Activated CD4-positive, CD25-positive, alpha-beta regulatory T cell treated with anti-CD3 and anti-CD28 coated beads, Interleukin-2, amount 50 U/mL, for 24 hours (primary cell): ENCODE results near the gene HHAT.

ENCODE experiments used
- ATAC-seq, 2 donors: fragments of 150-1000 bp; cut with Tn5 transposase; one replicate each; pipeline ENCODE4 v1.10.0; 2021; ENCODE audit warnings: mild to moderate bottlenecking in 1 of 2, moderate library complexity in 1 of 2

Gene HHAT

GRCh38 chr1:210496063-210496462 is 167.4 kb downstream of the HHAT start:
- no peak for ATAC-seq

- ATAC-seq: no peak
These were observed 171.3 kb downstream of the HHAT start for GRCh38 chr1:210499956-210500355.

- ATAC-seq: no peak
These were observed 172.1 kb downstream of the HHAT start for GRCh38 chr1:210500831-210501230.

- no peak for ATAC-seq
These were observed 175.6 kb downstream of the HHAT start for GRCh38 chr1:210504286-210504685.

GRCh38 chr1:210505601-210506496 is 177.1 kb downstream of the HHAT start:
- no peak for ATAC-seq

- no peak for ATAC-seq
These were observed 178.0 kb downstream of the HHAT start for GRCh38 chr1:210506689-210507088.

- ATAC-seq: no peak
These were observed 187.5 kb downstream of the HHAT start for GRCh38 chr1:210516092-210516656.

GRCh38 chr1:210516697-210517459 is 188.2 kb downstream of the HHAT start:
- ATAC-seq: no peak

- ATAC-seq: no peak
These were observed 195.1 kb downstream of the HHAT start for GRCh38 chr1:210523830-210524229.

- ATAC-seq: no peak
These were observed 197.2 kb downstream of the HHAT start for GRCh38 chr1:210525716-210526454.

GRCh38 chr1:210527091-210527490 is 198.4 kb downstream of the HHAT start:
- no peak for ATAC-seq

- no peak for ATAC-seq
These were observed 202.9 kb downstream of the HHAT start for GRCh38 chr1:210531475-210532222.

GRCh38 chr1:210532223-210532598 is 203.5 kb downstream of the HHAT start:
- ATAC-seq: no peak

GRCh38 chr1:210535761-210536160 is 207.1 kb downstream of the HHAT start:
- ATAC-seq: no peak

GRCh38 chr1:210536254-210536961 is 207.7 kb downstream of the HHAT start:
- ATAC-seq: no peak

- ATAC-seq: no peak
These were observed 211.6 kb downstream of the HHAT start for GRCh38 chr1:210540288-210540687.

- no peak for ATAC-seq
These were observed 213.1 kb downstream of the HHAT start for GRCh38 chr1:210541680-210542358.

GRCh38 chr1:210551899-210552298 is 223.2 kb downstream of the HHAT start:
- no peak for ATAC-seq

GRCh38 chr1:210553711-210554110 is 225.0 kb downstream of the HHAT start:
- no peak for ATAC-seq

- no peak for ATAC-seq
These were observed 225.7 kb downstream of the HHAT start for GRCh38 chr1:210554382-210554781.

- ATAC-seq: no peak
These were observed 227.8 kb downstream of the HHAT start for GRCh38 chr1:210556475-210556874.
